HCT116 (cell line): ENCODE measurements around the gene TCEA2. TPM values are rescaled to one million over a fixed set of nuclear protein-coding genes. Genes with fewer than 3 reads are reported as not detected.

Experiments
- ATAC-seq: fragments of 200-7000 bp; cut with Tn5 transposase; 2 replicates; pipeline ENCODE4 v1.9.1; 2020; ENCODE audit warnings: mild to moderate bottlenecking, moderate library complexity
- BruUV-seq: library from RNA; stranded (reverse); fragments of 400-500 nt; replicated peaks from 2 replicates; lab custom pipeline; 2021; lab: Mats Ljungman, UMichigan
- CTCF ChIA-PET: fragments of 300-600 bp; sonication (Branson Sonifier 250); formaldehyde crosslinking; loops from one replicate; lab custom pipeline; 2021; ENCODE audit warnings: antibody characterized with exemption; lab: Charles Lee
- POLR2A ChIA-PET: fragments of 300-600, 350-600 bp; sonication (Branson Sonifier 250); formaldehyde crosslinking; loops from one replicate; lab custom pipeline; 2021; ENCODE audit warnings: antibody characterized with exemption; lab: Charles Lee
- RAD21 ChIA-PET, 2 experiments: fragments of 300-600 bp; sonication (Branson Sonifier 250); formaldehyde crosslinking; loops; one replicate each; lab custom pipeline; 2023; ENCODE audit warnings: low total read pairs in 2 of 2; ENCODE audit not compliant: uncharacterized antibody in 2 of 2, unreplicated experiment in 2 of 2, low non-redundant PET in 1 of 2; lab: Charles Lee
- DNase-seq: peaks from one replicate; pipeline ENCODE4 v3.0.0-alpha.2; 2010; ENCODE audit warnings: low read depth, low spot score
- H2AFZ ChIP-seq: fragments of 200-600 bp; shearing (Covaris generic), sonication (generic); 2 replicates; pipeline ENCODE4 v1.6.1; 2017; ENCODE audit warnings: low read depth, mixed run types, mixed read lengths, antibody characterized with exemption, low read length; ENCODE audit not compliant: poor library complexity, severe bottlenecking
- H3K27ac ChIP-seq: 2 replicates; pipeline ENCODE4 v1.5.1; 2012; ENCODE audit warnings: low read depth, low read length
- H3K27me3 ChIP-seq: fragments of 200-600 bp; sonication (generic); 2 replicates; pipeline ENCODE4 v1.6.1; 2016; ENCODE audit warnings: mixed run types, low read length, mixed read lengths; ENCODE audit not compliant: insufficient read depth
- H3K36me3 ChIP-seq, 2 experiments: fragments of 200-500 bp in 1 of 2; fragments of 200-600 bp in 1 of 2; sonication (Bioruptor generic) in 1 of 2; sonication (generic) in 1 of 2; 2 replicates each; pipeline versions ENCODE4 v1.5.1 to v1.6.1; 2014 to 2016; ENCODE audit warnings: low read length in 2 of 2, inconsistent platforms in 1 of 2, mixed read lengths in 1 of 2, mixed run types in 1 of 2; ENCODE audit not compliant: insufficient read depth in 2 of 2, control insufficient read depth in 1 of 2
- H3K4me1 ChIP-seq, 2 experiments: fragments of 200-600 bp in 1 of 2; sonication (generic) in 1 of 2; 2 replicates each; pipeline versions ENCODE4 v1.5.1 to v1.6.1; 2012 to 2017; ENCODE audit warnings: low read length in 2 of 2, inconsistent platforms in 1 of 2, mild to moderate bottlenecking in 1 of 2, mixed read lengths in 1 of 2, mixed run types in 1 of 2, moderate library complexity in 1 of 2; ENCODE audit not compliant: insufficient read depth in 2 of 2, control insufficient read depth in 1 of 2
- H3K4me2 ChIP-seq: fragments of 200-600 bp; sonication (generic); 2 replicates; pipeline ENCODE4 v1.6.1; 2017; ENCODE audit warnings: mixed run types, low read length, mixed read lengths
- H3K4me3 ChIP-seq, 2 experiments: fragments of 200-600 bp in 1 of 2; sonication (generic) in 1 of 2; replicated peaks in 1 of 2; 2 replicates each; pipeline ENCODE4 v1.5.1; 2011 to 2016; ENCODE audit warnings: low read length in 2 of 2, control low read depth in 1 of 2, low read depth in 1 of 2, mild to moderate bottlenecking in 1 of 2, mixed read lengths in 1 of 2, mixed run types in 1 of 2
- H3K79me2 ChIP-seq: fragments of 200-600 bp; sonication (generic); 2 replicates; pipeline ENCODE4 v1.6.1; 2017; ENCODE audit warnings: mild to moderate bottlenecking, mixed run types, low read length, moderate library complexity, mixed read lengths; ENCODE audit not compliant: insufficient read depth
- H3K9ac ChIP-seq: fragments of 200-600 bp; sonication (generic); 2 replicates; pipeline ENCODE4 v1.6.1; 2016; ENCODE audit warnings: low read length, mixed read lengths
- H3K9me2 ChIP-seq: fragments of 200-600 bp; sonication (generic), shearing (Covaris generic); 2 replicates; pipeline ENCODE4 v1.6.1; 2017; ENCODE audit warnings: mixed run types, mild to moderate bottlenecking, moderate library complexity; ENCODE audit not compliant: insufficient read depth
- H3K9me3 ChIP-seq, 2 experiments: fragments of 200-500 bp in 1 of 2; fragments of 200-600 bp in 1 of 2; sonication (Bioruptor generic) in 1 of 2; sonication (generic) in 1 of 2; 2 replicates each; pipeline ENCODE4 v1.6.1; 2014 to 2017; ENCODE audit warnings: low read length in 2 of 2, mixed read lengths in 2 of 2, inconsistent platforms in 1 of 2, low read depth in 1 of 2, mild to moderate bottlenecking in 1 of 2, mixed run types in 1 of 2, moderate library complexity in 1 of 2; ENCODE audit not compliant: control insufficient read depth in 1 of 2, insufficient read depth in 1 of 2
- H4K20me1 ChIP-seq: fragments of 200-600 bp; sonication (generic), shearing (Covaris generic); 2 replicates; pipeline ENCODE4 v1.6.1; 2017; ENCODE audit warnings: mixed run types, mild to moderate bottlenecking, moderate library complexity; ENCODE audit not compliant: insufficient read depth
- CBX3 ChIP-seq: IDR thresholded peaks from 2 replicates; pipeline ENCODE4 v1.6.1; 2012; ENCODE audit warnings: low read depth
- ELF1 ChIP-seq: IDR thresholded peaks from 2 replicates; pipeline ENCODE4 v1.6.1; 2012; ENCODE audit warnings: low read depth, borderline replicate concordance
- EZH2phosphoT487 ChIP-seq: fragments of 200-600 bp; IDR thresholded peaks from 2 replicates; pipeline ENCODE4 v1.6.1; 2018; ENCODE audit warnings: antibody characterized with exemption, borderline replicate concordance
- POLR2A ChIP-seq: IDR thresholded peaks from 2 replicates; pipeline ENCODE4 v1.7.0; 2011; ENCODE audit warnings: borderline replicate concordance; ENCODE audit not compliant: insufficient read depth, insufficient read length; ENCODE audit errors: extremely low read depth
- RAD21 ChIP-seq: IDR thresholded peaks from 2 replicates; pipeline ENCODE4 v1.6.1; 2012; ENCODE audit warnings: low read depth, mild to moderate bottlenecking
- SIN3A ChIP-seq: IDR thresholded peaks from 2 replicates; pipeline ENCODE4 v1.6.1; 2012; ENCODE audit warnings: low read depth
- SP1 ChIP-seq: IDR thresholded peaks from 2 replicates; pipeline ENCODE4 v1.6.1; 2012; ENCODE audit warnings: low read depth
- ZFX ChIP-seq: fragments of 450-650 bp; IDR thresholded peaks from 2 replicates; pipeline ENCODE4 v1.6.1; 2017
- intact Hi-C: fragments of 100-400 bp; cut with micrococcal nuclease; formaldehyde crosslinking; loops from 2 replicates; pipeline ENCODE4 v1.10.0; 2022
- total RNA-seq: library from RNA; stranded (reverse); gene quantifications from one replicate; pipeline ENCODE4 v1.2.1, GENCODE V29; 2021; ENCODE audit not compliant: unreplicated experiment
- TF ChIP-seq, protein P1 (sequence below): IDR thresholded peaks from 2 replicates; pipeline ENCODE4 v1.6.1; 2011; ENCODE audit warnings: mild to moderate bottlenecking, low read length, moderate library complexity; ENCODE audit not compliant: insufficient replicate concordance; ENCODE audit errors: extremely low read depth
- TF ChIP-seq, protein P2 (sequence below), 3 experiments: fragments of 200-600 bp in 1 of 3; sonication (generic) in 1 of 3; IDR thresholded peaks in 2 of 3; conservative IDR thresholded peaks in 1 of 3; 2 replicates each; pipeline ENCODE4 v1.5.1; 2012 to 2017; ENCODE audit warnings: low read depth in 2 of 3, low read length in 2 of 3, antibody characterized with exemption in 1 of 3, borderline replicate concordance in 1 of 3, control low read depth in 1 of 3, mild to moderate bottlenecking in 1 of 3, mixed read lengths in 1 of 3, mixed run types in 1 of 3, moderate library complexity in 1 of 3; ENCODE audit not compliant: insufficient read depth in 1 of 3
- TF ChIP-seq, protein P3 (sequence below): IDR thresholded peaks from 2 replicates; pipeline ENCODE4 v1.6.1; 2012

The TCEA2 gene
- total RNA-seq, 1 experiment from 2014 or later = 29.7 TPM

DNA sequence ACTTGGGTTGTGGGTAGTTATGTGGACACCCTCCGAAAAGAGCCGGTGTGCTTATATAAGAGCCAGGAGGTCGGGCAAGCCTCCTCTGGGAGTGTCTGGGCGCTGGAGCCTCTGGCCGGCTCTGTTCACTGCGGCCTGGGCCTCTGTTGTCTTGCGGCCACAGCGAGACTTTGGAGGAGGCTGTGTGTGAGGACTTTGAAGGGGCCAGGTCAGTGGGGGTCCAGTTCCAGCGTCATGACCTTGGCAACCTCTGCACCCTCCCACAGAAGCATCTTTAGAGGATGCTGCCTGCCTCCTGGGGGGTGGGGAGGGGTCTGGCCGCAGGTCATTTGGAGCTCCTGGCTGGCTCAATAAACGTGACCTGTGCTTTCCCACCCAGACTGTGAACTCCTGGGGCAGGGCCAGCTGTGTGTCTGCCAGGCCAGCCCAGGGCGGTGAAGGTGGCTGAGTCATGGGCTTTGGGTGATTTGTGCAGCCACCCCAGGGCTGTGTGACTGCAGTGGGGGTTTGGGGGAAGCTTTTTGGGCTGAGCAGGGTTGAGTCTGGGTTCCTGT lies 1.2 kb downstream of the TCEA2 start:
- TF ChIP-seq ELF1 (no peak), SP1 (no peak), SIN3A (no peak), EZH2phosphoT487 (no peak), ZFX (no peak), POLR2A (no peak), RAD21 (no peak), CBX3 (no peak)
- TF ChIP-seq, protein P1, sequence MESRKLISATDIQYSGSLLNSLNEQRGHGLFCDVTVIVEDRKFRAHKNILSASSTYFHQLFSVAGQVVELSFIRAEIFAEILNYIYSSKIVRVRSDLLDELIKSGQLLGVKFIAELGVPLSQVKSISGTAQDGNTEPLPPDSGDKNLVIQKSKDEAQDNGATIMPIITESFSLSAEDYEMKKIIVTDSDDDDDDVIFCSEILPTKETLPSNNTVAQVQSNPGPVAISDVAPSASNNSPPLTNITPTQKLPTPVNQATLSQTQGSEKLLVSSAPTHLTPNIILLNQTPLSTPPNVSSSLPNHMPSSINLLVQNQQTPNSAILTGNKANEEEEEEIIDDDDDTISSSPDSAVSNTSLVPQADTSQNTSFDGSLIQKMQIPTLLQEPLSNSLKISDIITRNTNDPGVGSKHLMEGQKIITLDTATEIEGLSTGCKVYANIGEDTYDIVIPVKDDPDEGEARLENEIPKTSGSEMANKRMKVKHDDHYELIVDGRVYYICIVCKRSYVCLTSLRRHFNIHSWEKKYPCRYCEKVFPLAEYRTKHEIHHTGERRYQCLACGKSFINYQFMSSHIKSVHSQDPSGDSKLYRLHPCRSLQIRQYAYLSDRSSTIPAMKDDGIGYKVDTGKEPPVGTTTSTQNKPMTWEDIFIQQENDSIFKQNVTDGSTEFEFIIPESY = no peak
- TF ChIP-seq, protein P2, sequence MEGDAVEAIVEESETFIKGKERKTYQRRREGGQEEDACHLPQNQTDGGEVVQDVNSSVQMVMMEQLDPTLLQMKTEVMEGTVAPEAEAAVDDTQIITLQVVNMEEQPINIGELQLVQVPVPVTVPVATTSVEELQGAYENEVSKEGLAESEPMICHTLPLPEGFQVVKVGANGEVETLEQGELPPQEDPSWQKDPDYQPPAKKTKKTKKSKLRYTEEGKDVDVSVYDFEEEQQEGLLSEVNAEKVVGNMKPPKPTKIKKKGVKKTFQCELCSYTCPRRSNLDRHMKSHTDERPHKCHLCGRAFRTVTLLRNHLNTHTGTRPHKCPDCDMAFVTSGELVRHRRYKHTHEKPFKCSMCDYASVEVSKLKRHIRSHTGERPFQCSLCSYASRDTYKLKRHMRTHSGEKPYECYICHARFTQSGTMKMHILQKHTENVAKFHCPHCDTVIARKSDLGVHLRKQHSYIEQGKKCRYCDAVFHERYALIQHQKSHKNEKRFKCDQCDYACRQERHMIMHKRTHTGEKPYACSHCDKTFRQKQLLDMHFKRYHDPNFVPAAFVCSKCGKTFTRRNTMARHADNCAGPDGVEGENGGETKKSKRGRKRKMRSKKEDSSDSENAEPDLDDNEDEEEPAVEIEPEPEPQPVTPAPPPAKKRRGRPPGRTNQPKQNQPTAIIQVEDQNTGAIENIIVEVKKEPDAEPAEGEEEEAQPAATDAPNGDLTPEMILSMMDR (IDR thresholded peaks at IDR 0.05 in 2 of 3, conservative IDR thresholded peaks at IDR 0.05 in 1 of 3; ENCODE audit: borderline replicate concordance in 1 of 3, insufficient read depth in 1 of 3, low read depth in 2 of 3, low read length in 2 of 3) = no peak
- TF ChIP-seq, protein P3, sequence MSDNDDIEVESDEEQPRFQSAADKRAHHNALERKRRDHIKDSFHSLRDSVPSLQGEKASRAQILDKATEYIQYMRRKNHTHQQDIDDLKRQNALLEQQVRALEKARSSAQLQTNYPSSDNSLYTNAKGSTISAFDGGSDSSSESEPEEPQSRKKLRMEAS = no peak
- TF ChIP-seq, all 23 proteins: peak for 0
- peak overlapping the region; percentile 78 for H3K9ac ChIP-seq
- intact Hi-C loops = no loop called here

More for the DNA sequence above, 1.2 kb downstream of the TCEA2 start:
- DNase-seq (peak; percentile 22), ATAC-seq (peak; percentile 27)
- Histone ChIP-seq H3K79me2 (no peaks in the 10 kb centered on the region), H3K27me3 (no peaks in the 10 kb centered on the region), H3K4me3 (peak overlapping the region; percentile 78 to 84), H3K4me2 (peak overlapping the region; percentile 84), H4K20me1 (no peaks in the 10 kb centered on the region), H3K4me1 (peaks cover 42 to 54% of the 10 kb centered on the region in 2 experiments), H3K9me2 (no peaks in the 10 kb centered on the region), H3K36me3 (no peaks in the 10 kb centered on the region), H3K27ac (peak overlapping the region; percentile 76), H3K9me3 (no peaks in the 10 kb centered on the region), H2AFZ (no peak overlapping the region)
- TSS peak; percentile 51 for BruUV-seq
- ChIA-PET CTCF (interaction anchor here (0.7 to 1.3 kb wide), 2 partner anchors 38 to 84 kb away, joined by 3 to 4 read pairs; partner anchors contain the start of gene PRPF6), POLR2A (interaction anchor here (1.0 kb wide), 1 partner anchor 9 kb away, joined by 3 read pairs; no protein-coding TSS in a partner anchor), RAD21 (no interaction called here)
